Vagina (tissue), 2 donors: ENCODE results near the gene RTCA. TPM values are rescaled to one million over a fixed set of nuclear protein-coding genes. Genes with fewer than 3 reads are reported as not detected.

Experiments used
- DNase-seq, 2 donors: peaks; one replicate each; pipeline ENCODE4 v3.0.0-alpha.2; 2017; ENCODE audit errors: extremely low spot score in 2 of 2
- H3K27ac ChIP-seq: fragments of 200-600 bp; sonication (generic); one replicate; pipeline ENCODE4 v1.5.1; 2019
- H3K27me3 ChIP-seq: fragments of 200-600 bp; sonication (generic); one replicate; pipeline ENCODE4 v1.5.1; 2019
- H3K36me3 ChIP-seq, 2 donors: fragments of 200-600 bp; sonication (generic); one replicate each; pipeline ENCODE4 v1.5.1; 2017 to 2019
- H3K4me1 ChIP-seq: fragments of 200-600 bp; sonication (generic); one replicate; pipeline ENCODE4 v1.5.1; 2019
- H3K4me3 ChIP-seq, 2 donors: fragments of 200-600 bp; sonication (generic); 1 replicate in 1 of 2; 2 replicates in 1 of 2; pipeline ENCODE4 v1.5.1; 2016 to 2019
- H3K9me3 ChIP-seq: fragments of 200-600 bp; sonication (generic); one replicate; pipeline ENCODE4 v1.5.1; 2019
- CTCF ChIP-seq, 3 experiments: fragments of 450-650 bp in 2 of 3; fragments of 200-600 bp in 1 of 3; sonication (generic) in 1 of 3; IDR thresholded peaks; one replicate each; pipeline ENCODE4 v1.5.1; 2017 to 2019; ENCODE audit warnings: antibody characterized with exemption in 3 of 3, mild to moderate bottlenecking in 2 of 3, moderate library complexity in 2 of 3
- POLR2A ChIP-seq, 2 donors: fragments of 450-650 bp; IDR thresholded peaks; one replicate each; pipeline ENCODE4 v1.6.1; 2017; ENCODE audit warnings: antibody characterized with exemption in 2 of 2, mild to moderate bottlenecking in 2 of 2, moderate library complexity in 2 of 2
- POLR2AphosphoS5 ChIP-seq, 2 donors: sonication (generic); formaldehyde crosslinking; IDR thresholded peaks; one replicate each; pipeline ENCODE4 v1.9.0; 2017; ENCODE audit warnings: antibody characterized with exemption in 2 of 2, mild to moderate bottlenecking in 2 of 2, low read depth in 1 of 2; ENCODE audit not compliant: insufficient read depth in 1 of 2
- intact Hi-C: fragments of 100-400 bp; cut with DNase I; formaldehyde crosslinking; loops from one replicate; pipeline ENCODE4 v1.15.1; 2023
- total RNA-seq: library from RNA; depleted of rRNA; stranded (reverse); fragments of >200 nt; gene quantifications from one replicate; pipeline ENCODE4 v1.2.3, GENCODE V29; 2016

Gene RTCA
- total RNA-seq, 1 donor from 2014 or later, result 14.5 TPM

GRCh38 chr1:100299521-100300222 is 33.7 kb downstream of the RTCA start:
- Histone ChIP-seq H3K27me3 (no peaks in the 10 kb centered on the region), H3K4me1 (no peaks in the 10 kb centered on the region), H3K4me3 (no peak overlapping the region), H3K9me3 (no peaks in the 10 kb centered on the region), H3K27ac (no peak overlapping the region), H3K36me3 (no peaks in the 10 kb centered on the region)
- no peak for DNase-seq
- intact Hi-C loops, result no loop called here
- no peak for TF ChIP-seq CTCF (IDR thresholded peaks at IDR 0.05)
- no peak for TF ChIP-seq POLR2A (IDR thresholded peaks at IDR 0.05)
- TF ChIP-seq POLR2AphosphoS5 (IDR thresholded peaks at IDR 0.05; ENCODE audit: insufficient read depth in 1 of 2, low read depth in 1 of 2), result no peak

DNA sequence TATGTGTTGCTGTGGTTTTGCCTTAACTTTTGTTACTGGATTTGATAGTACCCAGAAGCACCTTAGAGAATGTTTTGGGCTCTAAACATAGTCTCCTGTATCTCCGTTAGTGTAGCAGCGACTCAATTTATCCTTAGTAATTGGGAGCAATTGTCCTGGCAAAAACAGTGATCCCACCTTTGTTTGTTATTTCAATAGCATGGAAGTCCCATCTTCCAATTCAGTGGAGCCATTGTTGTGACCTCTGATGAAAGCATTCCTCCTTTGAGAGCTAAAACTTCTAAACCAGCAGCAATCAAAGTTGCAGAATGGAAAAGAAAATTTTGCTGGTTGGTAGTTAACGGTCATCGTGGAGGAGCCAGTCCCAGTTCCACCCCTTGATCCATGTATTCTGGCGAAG is 34.7 kb downstream of the RTCA start:
- Histone ChIP-seq H3K9me3 (no peaks in the 10 kb centered on the region), H3K36me3 (no peaks in the 10 kb centered on the region), H3K4me1 (no peaks in the 10 kb centered on the region), H3K27me3 (no peaks in the 10 kb centered on the region), H3K4me3 (no peak overlapping the region), H3K27ac (no peak overlapping the region)
- no peak for DNase-seq
- intact Hi-C loops, result no loop called here
- TF ChIP-seq POLR2A (IDR thresholded peaks at IDR 0.05) (no peak), POLR2AphosphoS5 (IDR thresholded peaks at IDR 0.05; ENCODE audit: insufficient read depth in 1 of 2, low read depth in 1 of 2) (no peak), CTCF (IDR thresholded peaks at IDR 0.05) (no peak)

GRCh38 chr1:100302739-100303138 is 36.7 kb downstream of the RTCA start:
- no peak for DNase-seq
- H3K9me3 ChIP-seq, result no peaks in the 10 kb centered on the region
- H3K27ac ChIP-seq, result no peak overlapping the region
- no peaks in the 10 kb centered on the region for H3K27me3 ChIP-seq
- intact Hi-C loops, result no loop called here
- TF ChIP-seq POLR2AphosphoS5 (IDR thresholded peaks at IDR 0.05; ENCODE audit: insufficient read depth in 1 of 2, low read depth in 1 of 2), result no peak
- no peak for TF ChIP-seq CTCF (IDR thresholded peaks at IDR 0.05)
- no peak for TF ChIP-seq POLR2A (IDR thresholded peaks at IDR 0.05)
- H3K4me3 ChIP-seq, result no peak overlapping the region
- H3K4me1 ChIP-seq, result no peaks in the 10 kb centered on the region
- no peaks in the 10 kb centered on the region for H3K36me3 ChIP-seq

GRCh38 chr1:100304227-100304626 is 38.2 kb downstream of the RTCA start:
- intact Hi-C loops, result no loop called here
- TF ChIP-seq CTCF (IDR thresholded peaks at IDR 0.05) (no peak), POLR2AphosphoS5 (IDR thresholded peaks at IDR 0.05; ENCODE audit: insufficient read depth in 1 of 2, low read depth in 1 of 2) (no peak), POLR2A (IDR thresholded peaks at IDR 0.05) (no peak)
- no peak for DNase-seq
- no peak overlapping the region for H3K4me3 ChIP-seq
- no peaks in the 10 kb centered on the region for H3K4me1 ChIP-seq
- no peaks in the 10 kb centered on the region for H3K27me3 ChIP-seq
- no peak overlapping the region for H3K27ac ChIP-seq
- H3K36me3 ChIP-seq, result no peaks in the 10 kb centered on the region
- no peaks in the 10 kb centered on the region for H3K9me3 ChIP-seq

DNA sequence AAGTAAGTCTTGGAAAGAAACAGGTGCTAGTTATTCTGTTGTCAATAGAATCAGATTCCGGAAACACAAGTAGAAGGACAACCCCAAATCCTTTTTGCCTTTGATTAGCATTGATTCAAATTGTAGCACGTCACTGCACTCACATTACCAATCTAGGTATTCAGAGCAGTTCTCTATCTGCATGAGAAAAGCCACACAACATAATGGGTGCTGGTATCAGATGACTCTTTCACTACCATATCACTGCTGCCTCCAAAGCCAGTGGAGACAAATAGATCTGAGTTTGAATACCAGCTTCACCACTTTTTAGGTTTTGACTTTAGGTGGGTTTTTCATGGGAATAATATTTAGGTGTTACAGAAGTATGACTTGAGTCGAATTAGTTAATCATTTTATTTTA is 38.9 kb downstream of the RTCA start:
- TF ChIP-seq POLR2A (IDR thresholded peaks at IDR 0.05) (no peak), CTCF (IDR thresholded peaks at IDR 0.05) (no peak), POLR2AphosphoS5 (IDR thresholded peaks at IDR 0.05; ENCODE audit: insufficient read depth in 1 of 2, low read depth in 1 of 2) (no peak)
- Histone ChIP-seq H3K36me3 (no peaks in the 10 kb centered on the region), H3K4me3 (no peak overlapping the region), H3K27me3 (no peaks in the 10 kb centered on the region), H3K9me3 (no peaks in the 10 kb centered on the region), H3K27ac (no peak overlapping the region), H3K4me1 (no peaks in the 10 kb centered on the region)
- no peak for DNase-seq
- intact Hi-C loops, result no loop called here
